ENCODE measurements around the gene UBXN2A.
"Not testable (repeated sequence)": the region's sequence is repeated elsewhere in the genome, so short reads cannot be mapped to it uniquely, and the experiment has no call there.

Gene UBXN2A

DNA sequence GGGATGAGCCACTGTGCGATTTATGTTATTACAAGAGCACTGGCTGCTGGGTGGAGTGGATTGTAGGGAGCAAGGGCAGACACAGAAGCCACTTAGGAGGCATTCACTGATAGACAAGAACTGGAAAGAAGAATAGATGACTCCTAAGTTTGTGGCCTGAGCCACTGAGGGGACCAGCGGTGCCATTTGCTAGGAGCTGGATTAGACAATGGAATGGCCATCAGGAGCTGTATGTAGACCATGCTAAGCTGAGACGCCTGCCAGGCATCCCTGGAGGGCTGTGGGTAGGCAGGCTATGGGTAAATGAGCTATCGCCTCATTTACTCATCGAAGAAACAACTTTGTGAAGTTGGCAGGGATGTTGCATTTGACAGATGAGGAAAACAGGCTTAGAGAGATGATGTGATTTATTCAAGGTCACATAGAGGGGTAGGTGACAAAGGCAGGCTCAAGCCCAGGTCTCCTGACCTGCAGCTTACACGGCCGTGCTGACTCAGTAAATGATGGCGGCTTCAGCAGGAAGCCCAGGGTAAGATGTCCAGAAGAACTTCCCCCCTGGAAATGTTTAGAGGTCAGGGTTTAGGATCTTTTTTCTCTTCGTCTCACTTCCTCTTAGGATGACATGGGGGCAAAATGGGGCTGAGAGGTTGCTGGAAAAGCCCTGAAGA is 72.4 kb downstream of the UBXN2A start:
- no peak for DNase-seq (ENCODE audit: low read depth in 2 of 2)

GRCh38 chr2:24014902-24015301 is 74.6 kb downstream of the UBXN2A start:
- not testable (repeated sequence) for DNase-seq (ENCODE audit: low read depth in 2 of 2)

DNA sequence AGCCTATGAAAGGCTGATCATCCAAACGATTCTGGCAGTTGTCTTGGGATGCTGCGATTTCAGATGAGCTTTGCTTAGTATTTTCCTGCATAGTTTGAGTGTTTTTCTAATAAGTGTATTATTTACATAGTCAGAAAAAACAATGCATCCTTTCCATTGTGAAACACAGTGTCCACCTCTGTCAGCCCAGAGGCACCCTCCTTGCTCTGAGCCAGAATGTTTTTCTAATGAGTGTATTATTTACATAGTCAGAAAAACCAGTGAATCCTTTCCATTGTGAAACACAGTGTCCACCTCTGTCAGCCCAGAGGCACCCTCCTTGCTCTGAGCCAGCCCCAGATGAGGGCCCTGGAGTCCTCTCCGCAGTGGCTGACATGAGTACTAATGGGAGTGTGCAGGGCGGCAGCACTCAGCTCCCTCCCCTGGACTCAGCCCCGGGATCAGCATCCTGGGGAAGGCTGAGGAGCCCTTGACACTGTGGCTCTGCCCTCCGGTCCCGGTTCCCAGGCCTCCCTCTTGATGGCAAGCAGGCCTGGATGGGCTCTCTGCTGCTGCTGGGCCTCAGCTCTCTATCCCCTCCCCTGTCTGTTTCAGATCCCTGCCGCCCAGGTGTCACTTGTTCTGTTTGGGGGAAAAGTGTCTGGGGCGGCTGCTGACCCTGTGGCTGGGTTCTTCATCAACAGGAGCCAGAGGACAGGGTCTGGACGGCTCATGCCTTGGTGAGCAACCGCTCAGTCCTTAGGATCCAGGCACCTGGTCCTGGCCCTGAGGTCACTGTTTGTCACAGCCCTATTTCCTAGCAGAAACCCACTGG is 75.5 kb downstream of the UBXN2A start:
- no peak for DNase-seq (ENCODE audit: low read depth in 2 of 2)

GRCh38 chr2:24016376-24016761 is 76.1 kb downstream of the UBXN2A start:
- no peak for DNase-seq (ENCODE audit: low read depth in 2 of 2)

GRCh38 chr2:24016853-24017703 is 76.8 kb downstream of the UBXN2A start:
- DNase-seq (ENCODE audit: low read depth in 2 of 2), result no peak

DNA sequence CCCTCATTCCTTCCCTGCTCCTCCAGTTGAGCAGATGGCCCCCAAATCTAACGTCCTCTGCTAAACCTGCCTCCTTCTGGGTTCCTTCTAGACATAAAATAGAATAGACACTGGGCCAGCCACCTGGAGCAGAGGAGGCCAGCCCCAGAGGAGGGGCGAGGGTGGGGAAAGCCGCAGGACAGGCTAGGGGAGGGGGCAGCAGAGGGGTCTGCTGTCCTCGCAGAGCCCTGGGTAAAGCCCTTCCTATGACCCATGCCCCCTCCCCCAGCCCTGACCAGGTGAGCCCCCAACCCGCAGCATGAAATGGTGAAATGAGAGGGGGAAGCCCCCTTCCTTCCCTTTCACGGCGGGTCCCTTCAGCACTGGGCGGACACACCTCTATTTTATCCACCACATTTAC is 77.4 kb downstream of the UBXN2A start:
- DNase-seq (ENCODE audit: low read depth in 2 of 2), result no peak

DNA sequence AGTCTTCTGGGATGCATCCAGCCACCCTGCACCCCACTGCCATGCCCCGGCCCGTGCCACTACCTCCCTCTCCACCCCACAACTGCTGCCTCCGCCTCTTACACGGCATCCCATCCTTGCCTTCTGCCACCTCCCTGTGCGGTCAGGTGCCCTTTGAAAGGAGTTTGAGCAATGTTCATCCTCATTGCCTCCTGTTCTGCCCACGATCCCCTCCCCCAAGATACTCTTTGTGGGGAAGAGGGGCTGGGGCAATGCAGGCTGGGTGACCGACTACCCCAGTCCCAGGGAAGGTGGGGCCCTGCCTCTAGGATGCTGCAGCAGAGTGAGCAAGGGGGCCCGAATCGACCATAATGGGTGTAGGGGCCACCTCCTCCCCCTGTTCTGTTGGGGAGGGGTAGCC is 78.0 kb downstream of the UBXN2A start:
- no peak for DNase-seq (ENCODE audit: low read depth in 2 of 2)

DNA sequence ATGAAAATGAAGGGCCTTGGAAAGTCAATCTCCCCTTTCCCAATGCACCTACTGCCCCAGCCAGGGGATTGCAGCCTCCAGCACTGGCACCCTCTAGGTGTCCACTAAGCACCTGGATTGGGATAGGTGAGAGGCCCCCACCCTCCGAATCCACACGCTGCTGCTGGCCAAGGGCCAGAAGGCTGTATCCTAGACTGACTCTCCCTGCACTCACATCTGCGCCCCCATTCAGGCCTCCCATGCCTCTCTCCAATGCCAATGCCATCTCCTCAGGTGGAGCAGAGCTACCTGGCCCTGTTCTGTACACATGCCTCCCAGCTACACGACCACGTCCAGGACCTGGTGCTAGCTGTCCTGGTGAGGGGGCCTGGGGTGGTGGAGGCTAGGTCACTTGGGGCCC is 79.5 kb downstream of the UBXN2A start:
- no peak for DNase-seq (ENCODE audit: low read depth in 2 of 2)

GRCh38 chr2:24020244-24020643 is 80.0 kb downstream of the UBXN2A start:
- DNase-seq (ENCODE audit: low read depth in 2 of 2), result no peak

DNA sequence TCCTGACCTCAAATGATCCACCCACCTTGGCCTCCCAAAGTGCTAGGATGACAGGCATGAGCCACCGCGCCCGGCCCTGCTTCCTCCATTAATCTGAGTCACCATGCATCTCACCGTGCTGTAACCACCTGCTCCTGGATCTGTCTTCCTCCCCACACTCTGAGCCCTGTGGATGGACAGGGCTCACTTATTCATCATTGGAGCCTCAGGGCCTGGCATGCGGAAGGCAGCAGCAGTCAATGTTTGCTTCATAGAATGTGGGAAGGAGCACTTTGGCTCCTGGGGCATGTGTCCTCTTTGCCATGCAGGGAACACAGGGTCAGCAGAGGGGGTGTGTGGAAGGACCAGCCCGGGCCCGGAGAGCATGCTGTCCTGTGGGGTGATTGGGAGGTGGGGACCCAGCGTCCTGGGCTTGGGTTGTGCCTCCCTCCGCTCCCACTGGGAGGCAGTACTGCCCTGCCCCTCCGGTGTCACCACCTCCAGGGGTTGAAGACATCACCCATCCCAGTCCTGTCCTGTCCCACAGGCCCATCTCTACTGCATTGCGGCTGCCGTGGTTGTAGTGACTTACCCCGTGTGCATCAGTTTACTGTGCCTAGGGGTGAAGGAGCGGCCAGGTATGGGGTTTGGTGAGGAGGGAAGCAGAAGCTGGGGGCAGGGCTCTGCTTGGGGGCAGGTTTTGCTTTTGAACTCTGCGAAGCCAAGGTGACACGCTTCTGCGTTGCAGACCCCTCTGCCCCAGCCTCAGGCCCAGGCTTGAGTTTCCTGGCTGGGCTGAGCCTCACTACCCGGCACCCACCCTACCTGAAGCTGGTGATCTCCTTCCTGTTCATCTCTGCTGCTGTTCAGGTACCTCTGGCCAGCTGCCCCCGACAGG is 81.1 kb downstream of the UBXN2A start:
- no peak for DNase-seq (ENCODE audit: low read depth in 2 of 2)

DNA sequence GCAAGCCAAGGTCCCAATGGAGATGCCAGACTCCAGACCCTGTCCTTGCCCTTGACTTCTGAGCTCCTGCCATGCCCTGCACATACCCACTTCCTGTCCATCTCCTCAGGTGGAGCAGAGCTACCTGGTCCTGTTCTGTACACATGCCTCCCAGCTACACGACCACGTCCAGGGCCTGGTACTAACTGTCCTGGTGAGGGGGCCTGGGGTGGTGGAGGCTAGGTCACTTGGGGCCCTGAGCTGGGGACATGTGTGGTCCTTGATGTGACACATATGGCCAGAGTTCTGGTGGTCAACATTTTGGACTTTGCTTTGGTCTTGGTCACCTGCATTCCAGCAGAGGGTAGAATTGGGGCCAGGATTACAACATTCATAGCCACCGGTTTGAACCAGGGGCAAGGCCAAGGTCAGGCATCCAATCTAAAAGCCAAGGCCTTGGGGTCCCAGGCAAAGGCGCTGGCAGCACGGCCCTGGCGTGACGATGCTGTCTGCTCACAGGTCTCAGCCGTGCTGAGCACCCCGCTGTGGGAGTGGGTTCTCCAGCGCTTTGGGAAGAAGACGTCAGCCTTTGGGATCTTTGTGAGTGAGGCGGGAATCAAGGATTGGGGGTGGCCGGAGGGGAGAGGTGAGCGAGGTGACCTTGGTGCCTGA is 82.2 kb downstream of the UBXN2A start:
- no peak for DNase-seq (ENCODE audit: low read depth in 2 of 2)

DNA sequence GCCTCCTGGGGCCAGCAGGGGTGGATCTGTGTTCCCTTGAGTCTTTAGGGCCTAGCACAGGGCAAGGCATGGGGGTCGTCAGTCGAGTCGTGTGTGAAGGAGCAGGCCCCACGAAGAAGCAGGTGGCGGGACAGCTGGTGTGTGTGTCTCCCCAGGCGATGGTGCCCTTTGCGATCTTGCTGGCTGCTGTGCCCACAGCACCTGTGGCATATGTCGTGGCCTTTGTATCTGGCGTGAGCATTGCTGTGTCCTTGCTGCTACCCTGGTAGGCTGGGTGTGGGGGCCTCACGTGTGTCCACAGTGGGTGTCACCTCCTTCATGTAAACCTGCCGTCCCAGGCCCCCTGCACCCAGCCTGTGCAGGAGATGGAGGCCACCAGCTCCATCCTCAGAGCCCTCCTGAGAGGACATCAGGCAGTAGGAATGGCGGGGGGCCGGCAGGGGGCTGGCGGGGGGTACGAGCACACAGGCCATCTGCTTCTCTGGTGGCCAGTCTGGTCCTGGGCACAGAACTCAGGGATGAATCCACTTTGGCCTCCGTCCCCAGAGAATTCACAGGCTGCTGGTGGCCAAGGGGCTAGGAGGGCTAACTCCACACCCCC is 82.8 kb downstream of the UBXN2A start:
- no peak for DNase-seq (ENCODE audit: low read depth in 2 of 2)

GRCh38 chr2:24024018-24024417 is 83.8 kb downstream of the UBXN2A start:
- DNase-seq (ENCODE audit: low read depth in 2 of 2), result no peak

DNA sequence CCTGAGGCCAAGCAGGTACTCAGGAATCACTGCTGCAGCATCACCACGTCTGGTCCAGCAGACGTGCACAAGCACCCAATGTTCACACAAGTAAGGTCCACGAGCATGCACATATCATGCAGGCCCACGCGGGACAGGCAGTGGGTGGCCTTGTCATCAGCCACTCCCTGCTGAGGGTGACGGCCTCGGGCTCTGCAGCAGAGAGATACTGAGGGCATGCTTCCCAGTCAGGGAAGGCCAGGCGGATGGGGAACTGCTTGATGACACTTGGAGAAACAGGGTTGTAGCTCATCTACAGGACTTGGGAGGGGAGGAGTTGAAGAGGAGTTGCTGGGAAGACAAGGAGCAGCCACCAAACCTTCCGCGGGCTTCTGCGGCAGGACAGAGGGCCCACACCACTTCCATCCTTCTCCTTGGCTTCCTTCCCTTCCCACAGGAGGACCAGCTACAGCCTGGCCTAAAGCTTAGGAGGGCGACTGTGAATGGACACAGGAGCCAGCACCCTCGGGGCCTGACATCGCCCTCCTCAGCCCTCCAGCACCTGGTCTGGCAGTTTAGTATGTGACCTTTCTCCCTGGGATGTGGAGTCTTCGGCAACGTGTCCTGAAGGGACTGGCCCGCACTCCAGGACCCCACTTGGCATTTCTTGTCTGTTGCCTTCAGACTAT is 84.9 kb downstream of the UBXN2A start:
- DNase-seq (ENCODE audit: low read depth in 2 of 2), result no peak

- no peak for DNase-seq (ENCODE audit: low read depth in 2 of 2)
Observed at GRCh38 chr2:24026233-24026632, 86.0 kb downstream of the UBXN2A start.

- no peak for DNase-seq (ENCODE audit: low read depth in 2 of 2)
Observed at GRCh38 chr2:24038786-24039499, 98.7 kb downstream of the UBXN2A start.

DNA sequence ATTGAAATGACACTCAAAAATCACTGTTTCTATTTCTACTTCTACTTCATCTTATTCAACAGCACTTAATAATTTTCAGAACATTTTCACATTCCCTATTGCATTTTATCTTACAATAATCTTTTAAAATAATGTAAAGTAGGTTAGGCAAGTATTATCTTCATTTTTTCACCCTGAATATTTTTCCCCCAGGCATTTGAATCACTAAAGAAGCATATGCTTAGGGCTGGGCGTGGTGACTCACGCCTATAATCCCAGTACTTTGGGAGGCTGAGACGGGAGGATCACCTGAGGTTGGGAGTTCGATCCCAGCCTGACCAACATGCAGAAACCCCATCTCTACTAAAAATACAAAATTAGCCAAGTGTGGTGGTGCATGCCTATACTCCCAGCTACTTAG is 100.2 kb downstream of the UBXN2A start:
- no peak for DNase-seq (ENCODE audit: low read depth in 2 of 2)

- DNase-seq (ENCODE audit: low read depth in 2 of 2), result not testable (repeated sequence)
Observed at GRCh38 chr2:24043133-24043532, 102.9 kb downstream of the UBXN2A start.

All from stimulated activated CD8-positive, alpha-beta memory T cell treated with anti-CD3 and anti-CD28 coated beads, Interleukin-2, amount 100 ng/mL, for 1 hour (primary cell).